HepG2 (cell line): ENCODE results near the gene AGT. TPM values are rescaled to one million over a fixed set of nuclear protein-coding genes. Genes with fewer than 3 reads are reported as not detected.

Experiments
- ATF7-NPFF ChIP-seq: sonication (generic); formaldehyde crosslinking; IDR thresholded peaks from 2 replicates; pipeline ENCODE4 v1.8.1; 2023; ENCODE audit warnings: mild to moderate bottlenecking, low read depth, missing genetic modification reagents, moderate library complexity
- BCL6 ChIP-seq: IDR thresholded peaks from 2 replicates; pipeline ENCODE4 v1.6.1; 2016; ENCODE audit warnings: missing genetic modification reagents, missing compliant biosample characterization
- FOXO1 ChIP-seq: sonication (generic); formaldehyde crosslinking; IDR thresholded peaks from 2 replicates; pipeline ENCODE4 v1.4.0; 2020; ENCODE audit warnings: missing genetic modification reagents
- GATAD2A ChIP-seq: IDR thresholded peaks from 2 replicates; pipeline ENCODE4 v1.6.1; 2016
- HNRNPUL1 ChIP-seq: fragments of 200-400 bp; formaldehyde crosslinking; IDR thresholded peaks from 2 replicates; pipeline ENCODE4 v1.6.1; 2017; ENCODE audit warnings: low read depth, mild to moderate bottlenecking, low read length, moderate library complexity
- KDM3A ChIP-seq: IDR thresholded peaks from 2 replicates; pipeline ENCODE4 v1.6.1; 2018; ENCODE audit warnings: low read depth, missing compliant biosample characterization
- KDM5B ChIP-seq: sonication (generic); formaldehyde crosslinking; IDR thresholded peaks from 2 replicates; pipeline ENCODE4 v1.4.0; 2020; ENCODE audit warnings: missing genetic modification reagents, mild to moderate bottlenecking, borderline replicate concordance
- MAX ChIP-seq: IDR thresholded peaks from 2 replicates; pipeline ENCODE4 v1.6.1; 2012; ENCODE audit warnings: inconsistent platforms
- NFIB ChIP-seq: sonication (generic); formaldehyde crosslinking; IDR thresholded peaks from 2 replicates; pipeline ENCODE4 v1.9.0; 2021; ENCODE audit warnings: missing genetic modification reagents, mild to moderate bottlenecking, borderline replicate concordance
- RARA ChIP-seq: IDR thresholded peaks from 2 replicates; pipeline ENCODE4 v1.6.1; 2016; ENCODE audit warnings: missing genetic modification reagents, missing compliant biosample characterization
- SOX13 ChIP-seq, 3 experiments: fragments of 450-650 bp in 1 of 3; sonication (generic) in 1 of 3; formaldehyde crosslinking in 1 of 3; IDR thresholded peaks in 2 of 3; conservative IDR thresholded peaks in 1 of 3; 2 replicates each; pipeline versions ENCODE4 v1.5.0 to v1.6.1; 2016 to 2020; ENCODE audit warnings: antibody characterized with exemption in 1 of 3, mild to moderate bottlenecking in 1 of 3, missing compliant biosample characterization in 1 of 3, missing genetic modification reagents in 1 of 3, moderate library complexity in 1 of 3
- SOX5 ChIP-seq: IDR thresholded peaks from 2 replicates; pipeline ENCODE4 v1.6.1; 2016; ENCODE audit warnings: borderline replicate concordance
- ZFX ChIP-seq: sonication (generic); formaldehyde crosslinking; IDR thresholded peaks from 2 replicates; pipeline ENCODE4 v1.4.0; 2020; ENCODE audit warnings: mild to moderate bottlenecking, low read depth, missing genetic modification reagents, moderate library complexity
- ZNF7 ChIP-seq: IDR thresholded peaks from 2 replicates; pipeline ENCODE4 v1.6.1; 2016; ENCODE audit warnings: missing biosample characterization, missing genetic modification reagents
- polyA plus RNA-seq, 8 experiments: library from polyadenylated mRNA; depleted of rRNA in 3 of 8; stranded (reverse) in 7 of 8; unstranded in 1 of 8; fragments of >200 nt; fragmentation: Illumina TruSeq in 4 of 8; extraction: Trizol in 4 of 8; gene quantifications; 2 replicates each; pipeline versions ENCODE4 v1.2.1 to v1.2.3, GENCODE V29; 2011 to 2016; ENCODE audit warnings: low read depth in 4 of 8, missing spikeins in 1 of 8, mixed read lengths in 1 of 8; ENCODE audit not compliant: insufficient read depth in 1 of 8
- total RNA-seq, 5 experiments: library from RNA; depleted of rRNA; stranded (reverse); fragments of >200 nt; fragmentation: Illumina TruSeq; extraction: Trizol; gene quantifications; 2 replicates each; pipeline ENCODE4 v1.2.3, GENCODE V29; 2016; ENCODE audit warnings: low read depth in 1 of 5
- TF ChIP-seq, protein P1 (sequence below): sonication (generic); formaldehyde crosslinking; IDR thresholded peaks from 2 replicates; pipeline ENCODE4 v1.5.0; 2020; ENCODE audit warnings: mild to moderate bottlenecking, missing genetic modification reagents
- TF ChIP-seq, protein P2 (sequence below): sonication (generic); formaldehyde crosslinking; IDR thresholded peaks from 2 replicates; pipeline ENCODE4 v1.4.0; 2020; ENCODE audit warnings: missing genetic modification reagents
- TF ChIP-seq, protein P3 (sequence below): IDR thresholded peaks from 2 replicates; pipeline ENCODE4 v1.6.1; 2016; ENCODE audit warnings: low read depth, borderline replicate concordance
- TF ChIP-seq, protein P4 (sequence below): sonication (generic); formaldehyde crosslinking; IDR thresholded peaks from 2 replicates; pipeline ENCODE4 v1.5.0; 2020; ENCODE audit warnings: missing genetic modification reagents
- TF ChIP-seq, protein P5 (sequence below): IDR thresholded peaks from 2 replicates; pipeline ENCODE4 v1.4.0; 2020; ENCODE audit warnings: mild to moderate bottlenecking, missing genetic modification reagents

AGT gene
- total and polyA plus RNA-seq, 2 of the 13 experiments (the other 11 are each of a cell fraction or from before 2014, with no cell fraction given) = 892 to 2,071 TPM

DNA sequence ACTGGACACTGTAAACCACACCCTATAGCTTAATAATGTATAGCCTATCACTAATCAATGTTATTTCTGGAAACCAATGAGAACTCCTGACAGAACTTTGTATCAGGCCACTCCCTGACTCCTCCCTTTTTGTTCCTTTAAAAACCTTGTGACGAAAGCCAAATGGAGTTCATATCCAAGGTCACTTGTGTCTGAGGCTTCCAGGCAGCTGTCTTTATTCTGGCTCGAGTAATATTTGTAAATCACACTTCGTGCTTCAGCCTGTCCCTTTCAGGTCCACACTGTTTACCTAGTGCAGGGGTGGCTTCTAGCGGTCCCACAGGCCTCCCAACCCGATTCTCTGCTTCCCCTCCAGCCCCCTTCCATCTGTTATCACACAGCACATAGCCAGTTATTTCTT is 17.1 kb upstream of the AGT start (continued):
- TF ChIP-seq, protein P1, sequence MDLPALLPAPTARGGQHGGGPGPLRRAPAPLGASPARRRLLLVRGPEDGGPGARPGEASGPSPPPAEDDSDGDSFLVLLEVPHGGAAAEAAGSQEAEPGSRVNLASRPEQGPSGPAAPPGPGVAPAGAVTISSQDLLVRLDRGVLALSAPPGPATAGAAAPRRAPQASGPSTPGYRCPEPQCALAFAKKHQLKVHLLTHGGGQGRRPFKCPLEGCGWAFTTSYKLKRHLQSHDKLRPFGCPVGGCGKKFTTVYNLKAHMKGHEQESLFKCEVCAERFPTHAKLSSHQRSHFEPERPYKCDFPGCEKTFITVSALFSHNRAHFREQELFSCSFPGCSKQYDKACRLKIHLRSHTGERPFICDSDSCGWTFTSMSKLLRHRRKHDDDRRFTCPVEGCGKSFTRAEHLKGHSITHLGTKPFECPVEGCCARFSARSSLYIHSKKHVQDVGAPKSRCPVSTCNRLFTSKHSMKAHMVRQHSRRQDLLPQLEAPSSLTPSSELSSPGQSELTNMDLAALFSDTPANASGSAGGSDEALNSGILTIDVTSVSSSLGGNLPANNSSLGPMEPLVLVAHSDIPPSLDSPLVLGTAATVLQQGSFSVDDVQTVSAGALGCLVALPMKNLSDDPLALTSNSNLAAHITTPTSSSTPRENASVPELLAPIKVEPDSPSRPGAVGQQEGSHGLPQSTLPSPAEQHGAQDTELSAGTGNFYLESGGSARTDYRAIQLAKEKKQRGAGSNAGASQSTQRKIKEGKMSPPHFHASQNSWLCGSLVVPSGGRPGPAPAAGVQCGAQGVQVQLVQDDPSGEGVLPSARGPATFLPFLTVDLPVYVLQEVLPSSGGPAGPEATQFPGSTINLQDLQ (CRISPR knock-in tag) = no peak
- TF ChIP-seq SOX13 (IDR thresholded peaks at IDR 0.05) (no peak), SOX13 (CRISPR knock-in tag; conservative IDR thresholded peaks at IDR 0.05 in 1 of 2, IDR thresholded peaks at IDR 0.05 in 1 of 2) (peak in 1 of 2 experiments; percentile 53; a peak in 1 of 4 replicates), GATAD2A (peak; percentile 71), KDM5B (CRISPR knock-in tag) (no peak), RARA (CRISPR knock-in tag) (peak; percentile 71), FOXO1 (CRISPR knock-in tag) (0 out of 2 replicates have a peak, but pooled peaks have one; percentile 38), NFIB (no peak), MAX (0 out of 2 replicates have a peak, but pooled peaks have one; percentile 38), ZFX (CRISPR knock-in tag) (peak; percentile 26; the same call in 1 of the 2 replicates), KDM3A (0 out of 2 replicates have a peak, but pooled peaks have one; percentile 23), HNRNPUL1 (no peak), ZNF7 (CRISPR knock-in tag) (no peak), BCL6 (peak; percentile 82), SOX5 (CRISPR knock-in tag) (peak; percentile 33; the same call in 1 of the 2 replicates), ATF7-NPFF (CRISPR knock-in tag) (no peak)
- TF ChIP-seq, protein P2, sequence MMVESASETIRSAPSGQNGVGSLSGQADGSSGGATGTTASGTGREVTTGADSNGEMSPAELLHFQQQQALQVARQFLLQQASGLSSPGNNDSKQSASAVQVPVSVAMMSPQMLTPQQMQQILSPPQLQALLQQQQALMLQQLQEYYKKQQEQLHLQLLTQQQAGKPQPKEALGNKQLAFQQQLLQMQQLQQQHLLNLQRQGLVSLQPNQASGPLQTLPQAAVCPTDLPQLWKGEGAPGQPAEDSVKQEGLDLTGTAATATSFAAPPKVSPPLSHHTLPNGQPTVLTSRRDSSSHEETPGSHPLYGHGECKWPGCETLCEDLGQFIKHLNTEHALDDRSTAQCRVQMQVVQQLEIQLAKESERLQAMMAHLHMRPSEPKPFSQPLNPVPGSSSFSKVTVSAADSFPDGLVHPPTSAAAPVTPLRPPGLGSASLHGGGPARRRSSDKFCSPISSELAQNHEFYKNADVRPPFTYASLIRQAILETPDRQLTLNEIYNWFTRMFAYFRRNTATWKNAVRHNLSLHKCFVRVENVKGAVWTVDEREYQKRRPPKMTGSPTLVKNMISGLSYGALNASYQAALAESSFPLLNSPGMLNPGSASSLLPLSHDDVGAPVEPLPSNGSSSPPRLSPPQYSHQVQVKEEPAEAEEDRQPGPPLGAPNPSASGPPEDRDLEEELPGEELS (CRISPR knock-in tag) = peak; percentile 24; the same call in 1 of the 2 replicates
- TF ChIP-seq, protein P3, sequence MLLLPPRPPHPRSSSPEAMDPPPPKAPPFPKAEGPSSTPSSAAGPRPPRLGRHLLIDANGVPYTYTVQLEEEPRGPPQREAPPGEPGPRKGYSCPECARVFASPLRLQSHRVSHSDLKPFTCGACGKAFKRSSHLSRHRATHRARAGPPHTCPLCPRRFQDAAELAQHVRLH (CRISPR knock-in tag) = no peak
- TF ChIP-seq, protein P4, sequence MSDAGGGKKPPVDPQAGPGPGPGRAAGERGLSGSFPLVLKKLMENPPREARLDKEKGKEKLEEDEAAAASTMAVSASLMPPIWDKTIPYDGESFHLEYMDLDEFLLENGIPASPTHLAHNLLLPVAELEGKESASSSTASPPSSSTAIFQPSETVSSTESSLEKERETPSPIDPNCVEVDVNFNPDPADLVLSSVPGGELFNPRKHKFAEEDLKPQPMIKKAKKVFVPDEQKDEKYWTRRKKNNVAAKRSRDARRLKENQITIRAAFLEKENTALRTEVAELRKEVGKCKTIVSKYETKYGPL (CRISPR knock-in tag) = no peak
- TF ChIP-seq, protein P5, sequence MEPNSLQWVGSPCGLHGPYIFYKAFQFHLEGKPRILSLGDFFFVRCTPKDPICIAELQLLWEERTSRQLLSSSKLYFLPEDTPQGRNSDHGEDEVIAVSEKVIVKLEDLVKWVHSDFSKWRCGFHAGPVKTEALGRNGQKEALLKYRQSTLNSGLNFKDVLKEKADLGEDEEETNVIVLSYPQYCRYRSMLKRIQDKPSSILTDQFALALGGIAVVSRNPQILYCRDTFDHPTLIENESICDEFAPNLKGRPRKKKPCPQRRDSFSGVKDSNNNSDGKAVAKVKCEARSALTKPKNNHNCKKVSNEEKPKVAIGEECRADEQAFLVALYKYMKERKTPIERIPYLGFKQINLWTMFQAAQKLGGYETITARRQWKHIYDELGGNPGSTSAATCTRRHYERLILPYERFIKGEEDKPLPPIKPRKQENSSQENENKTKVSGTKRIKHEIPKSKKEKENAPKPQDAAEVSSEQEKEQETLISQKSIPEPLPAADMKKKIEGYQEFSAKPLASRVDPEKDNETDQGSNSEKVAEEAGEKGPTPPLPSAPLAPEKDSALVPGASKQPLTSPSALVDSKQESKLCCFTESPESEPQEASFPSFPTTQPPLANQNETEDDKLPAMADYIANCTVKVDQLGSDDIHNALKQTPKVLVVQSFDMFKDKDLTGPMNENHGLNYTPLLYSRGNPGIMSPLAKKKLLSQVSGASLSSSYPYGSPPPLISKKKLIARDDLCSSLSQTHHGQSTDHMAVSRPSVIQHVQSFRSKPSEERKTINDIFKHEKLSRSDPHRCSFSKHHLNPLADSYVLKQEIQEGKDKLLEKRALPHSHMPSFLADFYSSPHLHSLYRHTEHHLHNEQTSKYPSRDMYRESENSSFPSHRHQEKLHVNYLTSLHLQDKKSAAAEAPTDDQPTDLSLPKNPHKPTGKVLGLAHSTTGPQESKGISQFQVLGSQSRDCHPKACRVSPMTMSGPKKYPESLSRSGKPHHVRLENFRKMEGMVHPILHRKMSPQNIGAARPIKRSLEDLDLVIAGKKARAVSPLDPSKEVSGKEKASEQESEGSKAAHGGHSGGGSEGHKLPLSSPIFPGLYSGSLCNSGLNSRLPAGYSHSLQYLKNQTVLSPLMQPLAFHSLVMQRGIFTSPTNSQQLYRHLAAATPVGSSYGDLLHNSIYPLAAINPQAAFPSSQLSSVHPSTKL (CRISPR knock-in tag) = peak; percentile 71
